Measurements from ENCODE around the gene SAPCD2.

Gene SAPCD2

DNA sequence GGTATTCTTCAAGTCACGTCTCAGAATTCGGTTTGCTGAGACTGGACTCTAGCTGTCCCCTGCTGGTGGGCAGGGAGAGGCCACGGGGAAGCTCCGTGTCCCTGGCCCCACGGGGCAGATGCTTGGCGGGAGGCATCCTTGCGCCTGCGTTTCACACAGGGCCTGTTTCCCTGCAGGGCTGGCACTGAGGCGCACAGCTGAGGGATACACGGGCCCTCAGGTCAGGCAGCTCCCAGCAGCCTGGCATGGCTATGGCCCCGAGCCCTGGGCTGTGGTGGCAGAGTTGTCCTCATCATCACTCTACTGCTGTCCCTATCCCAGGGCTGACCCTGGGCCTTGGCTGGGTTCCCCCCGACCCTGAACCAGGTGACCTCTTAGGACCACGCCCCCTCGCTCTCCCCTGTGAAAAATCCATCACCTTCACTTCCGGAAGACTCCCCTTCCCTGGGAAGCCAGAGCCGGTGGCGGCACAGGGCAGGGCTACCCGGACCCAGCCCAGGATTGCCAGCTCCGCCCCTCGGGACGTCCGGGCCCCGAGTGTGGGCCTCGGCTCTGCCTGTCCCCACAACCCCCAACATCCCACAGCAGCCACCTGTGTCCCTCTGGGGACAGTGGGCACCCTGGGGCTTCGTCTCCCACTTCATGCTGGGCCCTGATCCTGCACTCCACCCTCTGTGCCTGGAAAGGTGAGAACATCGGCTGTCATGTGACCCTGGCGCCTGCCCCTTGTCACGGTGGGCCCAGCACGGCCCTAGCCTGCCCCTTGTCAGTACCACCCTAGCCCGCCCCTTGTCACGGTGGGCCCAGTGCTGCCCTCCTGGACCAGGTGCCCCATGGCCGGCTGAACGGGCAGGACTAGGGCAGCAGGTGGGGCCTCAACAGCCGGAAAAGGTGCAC lies 39.1 kb upstream of the SAPCD2 start:
- Histone ChIP-seq H3K27ac (no peak overlapping the region), H3K4me2 (no peak overlapping the region), H3K4me1 (peaks cover 6 to 16% (median 12%) of the 10 kb centered on the region in 10 experiments), H3K4me3 (no peak overlapping the region), H3K36me3 (peaks cover 83 to 90% (median 86%) of the 10 kb centered on the region in 11 experiments), H3K9ac (no peak overlapping the region), H4K20me1 (peaks cover 41 to 84% (median 63%) of the 10 kb centered on the region in 11 experiments; a peak in 21 of 22 replicates), H3K9me3 (replicated peaks in 1 of 11) (no peaks in the 10 kb centered on the region), H3K27me3 (no peaks in the 10 kb centered on the region)
- no peak for TF ChIP-seq Cebpa-rat (IDR thresholded peaks at IDR 0.05)

DNA sequence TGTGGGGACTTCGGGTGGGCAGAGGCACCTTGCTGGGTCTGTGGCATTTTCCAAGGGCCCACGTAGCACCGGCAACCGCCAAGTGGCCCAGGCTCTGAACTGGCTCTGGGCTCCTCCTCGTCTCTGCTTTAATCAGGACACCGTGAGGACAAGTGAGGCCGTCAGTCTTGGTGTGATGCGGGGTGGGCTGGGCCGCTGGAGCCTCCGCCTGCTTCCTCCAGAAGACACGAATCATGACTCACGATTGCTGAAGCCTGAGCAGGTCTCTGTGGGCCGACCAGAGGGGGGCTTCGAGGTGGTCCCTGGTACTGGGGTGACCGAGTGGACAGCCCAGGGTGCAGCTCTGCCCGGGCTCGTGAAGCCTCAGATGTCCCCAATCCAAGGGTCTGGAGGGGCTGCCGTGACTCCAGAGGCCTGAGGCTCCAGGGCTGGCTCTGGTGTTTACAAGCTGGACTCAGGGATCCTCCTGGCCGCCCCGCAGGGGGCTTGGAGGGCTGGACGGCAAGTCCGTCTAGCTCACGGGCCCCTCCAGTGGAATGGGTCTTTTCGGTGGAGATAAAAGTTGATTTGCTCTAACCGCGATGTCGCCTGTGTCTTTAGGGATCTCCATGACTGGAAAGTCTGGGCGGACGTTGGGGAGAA lies 38.4 kb upstream of the SAPCD2 start:
- Histone ChIP-seq H3K9me3 (replicated peaks in 1 of 11) (peaks cover 0 to 3% (median 2%) of the 10 kb centered on the region in 11 experiments; a peak in 14 of 22 replicates), H3K4me1 (peaks cover 6 to 16% (median 12%) of the 10 kb centered on the region in 10 experiments), H3K4me3 (no peak overlapping the region), H3K9ac (peak overlapping the region in 1 of 11 experiments; percentile 5; a peak in 2 of 22 replicates), H3K27ac (no peak overlapping the region), H3K4me2 (no peak overlapping the region), H4K20me1 (peaks cover 41 to 84% (median 63%) of the 10 kb centered on the region in 11 experiments; a peak in 21 of 22 replicates), H3K27me3 (no peaks in the 10 kb centered on the region), H3K36me3 (peaks cover 89 to 97% (median 93%) of the 10 kb centered on the region in 11 experiments)
- TF ChIP-seq Cebpa-rat (IDR thresholded peaks at IDR 0.05), result no peak

DNA sequence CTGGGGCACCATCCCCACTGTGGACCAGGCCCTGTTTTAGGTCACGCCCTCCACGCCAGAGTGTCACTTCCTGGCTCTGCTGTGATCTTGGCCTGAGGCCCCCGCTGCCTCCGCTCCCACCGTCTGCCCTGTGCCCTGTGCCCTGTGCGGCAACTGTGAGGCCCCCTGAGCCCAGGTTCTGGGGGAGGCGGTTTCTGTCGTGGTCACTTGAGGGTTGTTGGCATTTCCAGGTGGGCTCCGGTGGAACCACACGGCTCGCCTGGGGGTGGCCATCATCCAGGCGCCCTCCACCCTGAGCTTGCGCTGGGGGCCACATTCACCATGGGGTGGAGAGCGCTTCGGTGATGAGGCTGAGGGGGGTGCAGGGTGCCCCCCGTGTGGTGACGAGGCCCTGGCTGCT lies 37.6 kb upstream of the SAPCD2 start:
- Histone ChIP-seq H3K36me3 (peaks cover 93 to 100% (median 97%) of the 10 kb centered on the region in 11 experiments), H3K9ac (no peak overlapping the region), H3K27ac (no peak overlapping the region), H4K20me1 (peaks cover 35 to 78% (median 57%) of the 10 kb centered on the region in 11 experiments; a peak in 21 of 22 replicates), H3K9me3 (replicated peaks in 1 of 11) (peaks cover 2 to 11% (median 10%) of the 10 kb centered on the region in 11 experiments; a peak in 19 of 22 replicates), H3K27me3 (no peaks in the 10 kb centered on the region), H3K4me1 (peaks cover under 1 to 10% (median 6%) of the 10 kb centered on the region in 10 experiments; a peak in 18 of 20 replicates), H3K4me3 (no peak overlapping the region), H3K4me2 (no peak overlapping the region)
- TF ChIP-seq Cebpa-rat (IDR thresholded peaks at IDR 0.05), result no peak

DNA sequence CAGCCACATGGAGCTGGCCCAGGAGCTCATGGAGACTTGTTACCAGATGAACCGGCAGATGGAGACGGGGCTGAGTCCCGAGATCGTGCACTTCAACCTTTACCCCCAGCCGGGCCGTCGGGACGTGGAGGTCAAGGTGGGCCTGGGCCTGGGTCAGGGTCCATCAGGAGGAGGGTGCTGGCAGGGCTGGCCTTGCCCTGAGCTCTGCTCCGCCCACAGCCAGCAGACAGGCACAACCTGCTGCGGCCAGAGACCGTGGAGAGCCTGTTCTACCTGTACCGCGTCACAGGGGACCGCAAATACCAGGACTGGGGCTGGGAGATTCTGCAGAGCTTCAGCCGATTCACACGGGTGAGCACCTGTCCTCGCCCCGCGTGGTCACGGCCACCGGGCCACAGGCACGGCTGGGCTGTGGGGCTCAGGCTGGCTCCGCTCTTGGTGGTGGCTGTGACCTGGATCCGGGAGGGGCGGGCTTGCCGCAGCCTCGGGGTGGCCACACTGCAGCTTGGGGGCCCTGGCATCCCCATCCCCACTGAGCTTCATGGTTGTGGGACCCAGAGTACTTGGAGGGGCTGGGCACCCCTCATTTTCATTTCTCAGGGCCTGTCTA lies 37.1 kb upstream of the SAPCD2 start:
- H3K27me3 ChIP-seq, result no peaks in the 10 kb centered on the region
- H3K27ac ChIP-seq, result no peak overlapping the region
- no peak overlapping the region for H3K4me3 ChIP-seq
- H3K9ac ChIP-seq, result no peak overlapping the region
- H3K4me2 ChIP-seq, result no peak overlapping the region
- H3K4me1 ChIP-seq, result peaks cover 0 to 4% (median under 1%) of the 10 kb centered on the region in 10 experiments; a peak in 5 of 20 replicates
- H4K20me1 ChIP-seq, result peaks cover 29 to 73% (median 52%) of the 10 kb centered on the region in 11 experiments; a peak in 21 of 22 replicates
- peaks cover 93 to 100% (median 97%) of the 10 kb centered on the region in 11 experiments for H3K36me3 ChIP-seq
- no peak for TF ChIP-seq Cebpa-rat (IDR thresholded peaks at IDR 0.05)
- H3K9me3 ChIP-seq (replicated peaks in 1 of 11), result peaks cover 8 to 16% (median 15%) of the 10 kb centered on the region in 11 experiments; a peak in 20 of 22 replicates

DNA sequence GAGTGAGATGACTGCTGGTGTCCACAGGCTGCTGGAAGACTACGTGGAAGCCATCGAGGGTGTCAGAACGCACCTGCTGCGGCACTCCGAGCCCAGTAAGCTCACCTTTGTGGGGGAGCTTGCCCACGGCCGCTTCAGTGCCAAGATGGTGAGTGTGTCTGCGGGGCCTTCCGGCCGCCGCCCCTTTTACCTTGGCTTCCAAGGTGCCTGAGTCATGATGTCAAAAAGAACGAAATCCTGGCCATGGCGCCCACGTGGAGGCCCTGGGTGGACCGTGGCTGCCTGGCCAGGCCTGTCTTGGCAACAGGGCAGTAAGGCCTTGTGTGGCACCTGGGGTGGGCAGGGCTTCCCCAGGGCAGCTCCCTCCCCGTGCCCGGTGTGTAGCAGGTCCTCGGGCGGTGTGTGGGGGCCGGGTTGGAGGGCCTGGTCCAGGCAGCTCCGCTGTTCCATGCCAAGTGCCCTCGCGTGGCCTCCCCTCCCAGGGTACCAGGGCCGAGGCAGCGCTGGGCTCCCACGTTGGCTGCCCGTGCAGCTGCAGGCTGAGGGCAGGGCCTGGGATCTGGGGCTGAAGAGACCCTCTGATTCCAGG lies 36.4 kb upstream of the SAPCD2 start:
- Histone ChIP-seq H4K20me1 (peaks cover 24 to 66% (median 45%) of the 10 kb centered on the region in 11 experiments; a peak in 21 of 22 replicates), H3K4me2 (no peak overlapping the region), H3K27me3 (no peaks in the 10 kb centered on the region), H3K27ac (no peak overlapping the region), H3K9me3 (replicated peaks in 1 of 11) (peaks cover 14 to 23% (median 22%) of the 10 kb centered on the region in 11 experiments; a peak in 21 of 22 replicates), H3K9ac (no peak overlapping the region; a peak in 1 of 22 replicates), H3K4me3 (no peak overlapping the region), H3K4me1 (no peaks in the 10 kb centered on the region), H3K36me3 (peaks cover 93 to 100% (median 97%) of the 10 kb centered on the region in 11 experiments)
- TF ChIP-seq Cebpa-rat (IDR thresholded peaks at IDR 0.05), result no peak

DNA sequence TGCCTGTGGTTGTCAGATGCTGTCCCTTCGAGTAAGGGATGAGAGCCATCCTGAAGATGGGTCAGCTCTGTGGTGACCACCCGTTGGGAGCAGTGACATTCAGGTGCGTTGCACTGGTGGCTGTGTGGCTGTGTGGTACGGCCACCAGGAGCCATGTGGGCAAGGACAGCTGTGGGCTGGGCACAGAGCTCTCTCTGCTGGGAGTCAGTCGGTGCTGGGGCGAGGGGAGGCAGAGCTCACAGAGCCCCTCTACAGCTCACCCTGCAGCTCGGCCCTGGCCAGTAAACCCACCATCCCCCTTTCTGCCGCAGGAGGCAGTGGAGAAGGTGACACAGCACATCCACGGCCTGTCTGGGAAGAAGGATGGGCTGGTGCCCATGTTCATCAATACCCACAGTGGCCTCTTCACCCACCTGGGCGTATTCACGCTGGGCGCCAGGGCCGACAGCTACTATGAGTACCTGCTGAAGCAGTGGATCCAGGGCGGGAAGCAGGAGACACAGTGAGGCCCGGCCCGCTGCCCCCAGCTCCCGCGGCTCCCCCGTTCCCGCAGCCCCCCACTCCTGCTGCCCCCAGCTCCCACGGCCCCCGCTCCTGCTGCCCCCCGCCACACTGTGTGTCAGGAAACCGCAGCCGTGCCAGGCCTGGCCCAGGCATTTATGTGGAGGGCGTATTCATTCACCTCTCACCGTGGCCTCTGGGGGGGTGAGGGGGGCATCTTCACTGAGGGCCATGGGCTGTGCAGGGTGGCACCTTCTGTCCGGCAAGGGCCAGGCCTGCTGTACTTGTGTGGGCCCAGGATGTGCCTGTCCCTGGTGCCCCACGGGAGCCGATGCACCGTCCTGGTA lies 35.7 kb upstream of the SAPCD2 start:
- H3K36me3 ChIP-seq, result peaks cover 94 to 100% (median 98%) of the 10 kb centered on the region in 11 experiments
- no peak overlapping the region for H3K4me2 ChIP-seq
- no peak for TF ChIP-seq Cebpa-rat (IDR thresholded peaks at IDR 0.05)

DNA sequence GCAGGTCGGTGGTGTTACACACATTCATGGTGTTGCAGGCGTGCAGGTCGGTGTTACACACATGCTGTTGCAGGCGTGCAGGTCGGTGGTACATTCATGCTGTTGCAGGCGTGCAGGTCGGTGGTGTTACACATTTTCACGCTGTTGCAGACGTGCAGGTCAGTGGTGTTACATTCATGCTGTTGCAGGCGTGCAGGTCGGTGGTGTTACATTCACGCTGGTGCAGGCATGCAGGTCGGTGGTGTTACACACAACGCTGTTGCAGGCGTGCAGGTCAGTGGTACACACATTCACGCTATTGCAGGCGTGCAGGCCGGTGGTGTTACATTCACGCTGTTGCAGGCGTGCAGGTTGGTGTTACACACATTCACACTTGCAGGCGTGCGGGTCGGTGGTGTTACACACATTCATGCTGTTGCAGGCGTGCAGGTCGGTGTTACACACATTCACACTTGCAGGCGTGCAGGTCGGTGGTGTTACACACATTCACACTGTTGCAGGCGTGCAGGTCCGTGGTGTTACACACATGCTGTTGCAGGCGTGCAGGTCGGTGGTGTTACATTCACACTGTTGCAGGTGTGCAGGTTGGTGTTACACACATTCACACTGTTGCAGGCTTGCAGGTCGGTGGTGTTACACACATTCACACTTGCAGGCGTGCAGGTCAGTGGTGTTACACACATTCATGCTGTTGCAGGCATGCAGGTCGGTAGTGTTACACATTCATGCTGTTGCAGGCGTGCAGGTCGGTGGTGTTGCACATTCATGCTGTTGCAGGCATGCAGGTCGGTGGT lies 33.0 kb upstream of the SAPCD2 start:
- Histone ChIP-seq H3K9ac (no peak overlapping the region), H3K4me2 (no peak overlapping the region), H3K4me3 (no peak overlapping the region), H3K9me3 (replicated peaks in 1 of 11) (peaks cover 20 to 37% (median 32%) of the 10 kb centered on the region in 11 experiments; a peak in 21 of 22 replicates), H3K27me3 (no peaks in the 10 kb centered on the region), H4K20me1 (peaks cover 0 to 41% (median 20%) of the 10 kb centered on the region in 11 experiments; a peak in 17 of 22 replicates), H3K4me1 (no peaks in the 10 kb centered on the region), H3K36me3 (peaks cover 94 to 100% (median 97%) of the 10 kb centered on the region in 11 experiments), H3K27ac (no peak overlapping the region)
- no peak for TF ChIP-seq Cebpa-rat (IDR thresholded peaks at IDR 0.05)

More for the DNA sequence above, 35.7 kb upstream of the SAPCD2 start:
- peaks cover 20 to 30% (median 29%) of the 10 kb centered on the region in 11 experiments; a peak in 21 of 22 replicates for H3K9me3 ChIP-seq (replicated peaks in 1 of 11)
- peaks cover 24 to 59% (median 45%) of the 10 kb centered on the region in 11 experiments; a peak in 21 of 22 replicates for H4K20me1 ChIP-seq
- H3K27me3 ChIP-seq, result no peaks in the 10 kb centered on the region
- no peak overlapping the region for H3K27ac ChIP-seq
- H3K9ac ChIP-seq, result no peak overlapping the region; a peak in 1 of 22 replicates
- H3K4me3 ChIP-seq, result no peak overlapping the region
- H3K4me1 ChIP-seq, result no peaks in the 10 kb centered on the region

All from BLaER1 treated with 17β-estradiol and CSF1 and Interleukin-3, amounts not matched to agents 10 nM and 100 nM (cell line).